Glutamatergic neuron (in vitro differentiated cells): Measurements from ENCODE around the gene TRPV5. TPM values are rescaled to one million over a fixed set of nuclear protein-coding genes. Genes with fewer than 3 reads are reported as not detected.

Experiments
- DNase-seq: peaks from one replicate; pipeline ENCODE4 v3.0.0; 2022
- H3K27ac Mint-ChIP-seq: one replicate; pipeline ENCODE4 v1.8.0; 2020; ENCODE audit warnings: mild to moderate bottlenecking, mixed read lengths, inconsistent platforms; ENCODE audit not compliant: unreplicated experiment
- H3K27me3 Mint-ChIP-seq: one replicate; pipeline ENCODE4 v1.8.0; 2020; ENCODE audit warnings: mild to moderate bottlenecking, moderate library complexity, mixed read lengths, inconsistent platforms; ENCODE audit not compliant: unreplicated experiment
- H3K36me3 Mint-ChIP-seq: one replicate; pipeline ENCODE4 v1.8.0; 2020; ENCODE audit warnings: mild to moderate bottlenecking, mixed read lengths, inconsistent platforms; ENCODE audit not compliant: unreplicated experiment
- H3K4me1 Mint-ChIP-seq: one replicate; pipeline ENCODE4 v1.8.0; 2020; ENCODE audit warnings: mild to moderate bottlenecking, low read depth, mixed read lengths, inconsistent platforms; ENCODE audit not compliant: unreplicated experiment
- H3K4me3 Mint-ChIP-seq: one replicate; pipeline ENCODE4 v1.8.0; 2020; ENCODE audit warnings: mild to moderate bottlenecking, mixed read lengths, inconsistent platforms; ENCODE audit not compliant: unreplicated experiment
- H3K9me3 Mint-ChIP-seq: one replicate; pipeline ENCODE4 v1.8.0; 2020; ENCODE audit warnings: mild to moderate bottlenecking, moderate library complexity, mixed read lengths, inconsistent platforms; ENCODE audit not compliant: unreplicated experiment
- total RNA-seq: library from RNA; stranded (reverse); fragmentation: NEBNext Ultra II Directional; extraction: Animal tissue kit (Norgen Biotek cat#: 25700); gene quantifications from one replicate; pipeline ENCODE4 v1.2.1, GENCODE V29; 2021; ENCODE audit not compliant: unreplicated experiment
- TF ChIP-seq, protein P1 (sequence below): fragments of 200-600 bp; sonication (generic); IDR thresholded peaks from one replicate; pipeline ENCODE4 v1.5.0; 2021; ENCODE audit not compliant: partially characterized antibody, unreplicated experiment

Gene TRPV5
- total RNA-seq, 1 donor from 2014 or later: 0.15 TPM

DNA sequence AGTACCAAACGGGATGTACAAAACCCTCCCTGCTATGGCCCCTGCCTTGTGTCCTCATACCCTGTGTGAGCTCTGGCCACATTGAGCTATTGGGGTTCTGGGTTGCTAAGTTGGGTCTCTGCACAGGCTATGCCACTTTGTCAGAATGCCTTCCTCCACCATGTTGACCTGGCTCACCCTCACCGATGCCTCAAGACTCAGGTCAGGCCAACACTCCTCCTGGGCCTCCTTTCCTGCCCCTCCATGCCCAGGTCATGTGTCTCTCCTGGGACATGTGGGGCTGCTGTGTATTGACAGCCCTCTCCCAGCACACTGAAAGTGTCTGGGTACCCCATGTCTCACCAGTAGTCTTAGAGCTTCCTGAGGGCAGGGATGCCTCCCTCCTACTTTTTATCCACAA lies 14.6 kb downstream of the TRPV5 start:
- H3K27ac Mint-ChIP-seq: no peak overlapping the region
- H3K9me3 Mint-ChIP-seq: no peaks in the 10 kb centered on the region
- H3K4me3 Mint-ChIP-seq: no peak overlapping the region
- no peaks in the 10 kb centered on the region for H3K27me3 Mint-ChIP-seq
- DNase-seq: no peak
- no peaks in the 10 kb centered on the region for H3K36me3 Mint-ChIP-seq
- no peaks in the 10 kb centered on the region for H3K4me1 Mint-ChIP-seq
- TF ChIP-seq, protein P1, sequence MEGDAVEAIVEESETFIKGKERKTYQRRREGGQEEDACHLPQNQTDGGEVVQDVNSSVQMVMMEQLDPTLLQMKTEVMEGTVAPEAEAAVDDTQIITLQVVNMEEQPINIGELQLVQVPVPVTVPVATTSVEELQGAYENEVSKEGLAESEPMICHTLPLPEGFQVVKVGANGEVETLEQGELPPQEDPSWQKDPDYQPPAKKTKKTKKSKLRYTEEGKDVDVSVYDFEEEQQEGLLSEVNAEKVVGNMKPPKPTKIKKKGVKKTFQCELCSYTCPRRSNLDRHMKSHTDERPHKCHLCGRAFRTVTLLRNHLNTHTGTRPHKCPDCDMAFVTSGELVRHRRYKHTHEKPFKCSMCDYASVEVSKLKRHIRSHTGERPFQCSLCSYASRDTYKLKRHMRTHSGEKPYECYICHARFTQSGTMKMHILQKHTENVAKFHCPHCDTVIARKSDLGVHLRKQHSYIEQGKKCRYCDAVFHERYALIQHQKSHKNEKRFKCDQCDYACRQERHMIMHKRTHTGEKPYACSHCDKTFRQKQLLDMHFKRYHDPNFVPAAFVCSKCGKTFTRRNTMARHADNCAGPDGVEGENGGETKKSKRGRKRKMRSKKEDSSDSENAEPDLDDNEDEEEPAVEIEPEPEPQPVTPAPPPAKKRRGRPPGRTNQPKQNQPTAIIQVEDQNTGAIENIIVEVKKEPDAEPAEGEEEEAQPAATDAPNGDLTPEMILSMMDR: no peak

DNA sequence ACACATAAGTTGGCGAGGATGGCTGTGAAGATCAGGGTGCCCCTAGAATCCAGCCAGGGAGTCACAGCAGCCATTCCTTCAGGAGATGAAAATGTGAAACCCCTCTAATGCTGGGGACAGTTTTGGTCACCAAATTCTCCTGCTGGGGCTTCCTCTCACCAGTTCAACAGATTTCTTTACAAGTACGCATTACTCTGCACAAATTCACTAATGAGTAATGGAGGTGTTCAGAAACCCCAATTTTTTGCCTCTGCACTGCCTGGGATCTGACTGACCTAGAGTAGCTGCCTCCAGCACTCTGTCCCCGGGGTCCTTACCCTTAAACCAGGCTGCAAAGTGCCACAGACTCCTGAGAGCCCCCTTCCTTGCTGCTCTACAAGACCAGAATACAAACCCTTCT lies 16.1 kb downstream of the TRPV5 start:
- Mint-ChIP-seq H3K27ac (no peak overlapping the region), H3K9me3 (no peaks in the 10 kb centered on the region), H3K27me3 (no peaks in the 10 kb centered on the region), H3K4me1 (no peaks in the 10 kb centered on the region), H3K36me3 (no peaks in the 10 kb centered on the region), H3K4me3 (no peak overlapping the region)
- no peak for DNase-seq
- TF ChIP-seq, protein P1: no peak

DNA sequence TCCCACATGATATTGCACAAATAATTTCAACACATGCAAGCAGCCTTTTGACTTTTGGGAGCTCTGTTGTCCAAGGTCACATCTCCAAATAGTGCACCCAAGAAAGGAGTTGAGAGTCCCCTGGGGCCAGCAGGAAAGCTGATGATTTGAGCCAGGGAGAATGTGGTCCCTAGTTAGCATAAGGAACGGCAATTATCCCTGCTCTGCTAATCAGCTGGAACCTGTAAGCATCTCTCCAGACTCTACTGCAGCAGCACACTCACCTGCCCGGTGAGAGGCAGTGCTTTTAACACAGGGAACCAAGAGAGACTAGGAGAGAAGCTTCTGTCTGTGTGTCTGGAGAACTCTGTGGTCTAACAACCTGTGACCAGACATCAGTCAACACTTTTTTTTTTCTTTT lies 17.0 kb downstream of the TRPV5 start:
- no peak overlapping the region for H3K27ac Mint-ChIP-seq
- DNase-seq: no peak
- H3K4me3 Mint-ChIP-seq: no peak overlapping the region
- H3K27me3 Mint-ChIP-seq: peaks cover 2% of the 10 kb centered on the region
- H3K4me1 Mint-ChIP-seq: no peaks in the 10 kb centered on the region
- no peaks in the 10 kb centered on the region for H3K36me3 Mint-ChIP-seq
- H3K9me3 Mint-ChIP-seq: no peaks in the 10 kb centered on the region
- TF ChIP-seq, protein P1: no peak

DNA sequence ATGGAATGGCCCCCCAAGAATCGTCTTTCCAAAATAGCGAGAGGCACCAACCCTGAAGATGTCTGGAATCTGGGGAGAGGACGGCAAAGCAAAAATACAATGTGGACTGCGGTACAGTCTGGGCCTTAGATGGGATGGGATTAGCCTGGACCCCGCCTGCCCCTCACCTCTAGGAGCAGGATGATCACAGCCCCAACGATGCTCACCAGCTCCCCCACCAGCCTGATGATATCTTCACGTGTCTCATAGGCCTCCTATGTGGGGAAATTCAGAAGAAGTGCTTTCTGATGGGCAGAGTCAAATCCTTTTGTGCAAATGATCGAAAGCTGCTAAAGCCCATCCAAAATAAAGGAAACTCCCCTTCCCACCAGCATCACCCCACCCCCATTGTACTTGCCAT lies 18.2 kb downstream of the TRPV5 start:
- TF ChIP-seq, protein P1: no peak
- peaks cover 2% of the 10 kb centered on the region for H3K27me3 Mint-ChIP-seq
- H3K9me3 Mint-ChIP-seq: no peaks in the 10 kb centered on the region
- no peak overlapping the region for H3K27ac Mint-ChIP-seq
- H3K36me3 Mint-ChIP-seq: no peaks in the 10 kb centered on the region
- H3K4me3 Mint-ChIP-seq: no peak overlapping the region
- DNase-seq: no peak
- H3K4me1 Mint-ChIP-seq: no peaks in the 10 kb centered on the region

DNA sequence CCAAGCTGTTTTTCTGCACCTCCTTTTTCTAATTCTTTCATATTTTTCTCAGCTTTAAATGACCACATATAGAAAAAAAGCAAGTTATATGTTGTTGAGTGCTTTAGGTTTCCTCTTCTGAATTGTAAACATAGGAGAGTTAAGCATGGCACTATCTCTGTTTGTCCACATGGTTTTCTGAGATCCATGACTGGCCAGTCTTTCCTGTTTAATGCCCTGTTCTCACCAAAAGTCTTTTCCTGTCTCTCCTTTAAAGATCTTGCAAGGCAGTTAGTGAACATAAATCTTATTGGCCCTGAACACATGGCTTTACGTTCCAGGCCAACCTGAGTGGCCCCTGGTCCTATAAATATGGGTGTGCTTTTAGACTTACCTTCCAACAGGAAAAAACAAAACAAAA lies 19.4 kb downstream of the TRPV5 start:
- H3K4me3 Mint-ChIP-seq: no peak overlapping the region
- H3K9me3 Mint-ChIP-seq: no peaks in the 10 kb centered on the region
- H3K36me3 Mint-ChIP-seq: no peaks in the 10 kb centered on the region
- peaks cover 2% of the 10 kb centered on the region for H3K27me3 Mint-ChIP-seq
- H3K27ac Mint-ChIP-seq: no peak overlapping the region
- H3K4me1 Mint-ChIP-seq: no peaks in the 10 kb centered on the region
- TF ChIP-seq, protein P1: no peak
- DNase-seq: no peak
